HG02798 (cell line): ENCODE measurements around the gene FRMD4A.

Experiments used
- ATAC-seq: cut with Tn5 transposase; IDR thresholded peaks from one replicate; pipeline ENCODE4 v1.9.1; 2021; ENCODE audit warnings: mild to moderate bottlenecking; ENCODE audit not compliant: unreplicated experiment, poor library complexity

Gene FRMD4A

DNA sequence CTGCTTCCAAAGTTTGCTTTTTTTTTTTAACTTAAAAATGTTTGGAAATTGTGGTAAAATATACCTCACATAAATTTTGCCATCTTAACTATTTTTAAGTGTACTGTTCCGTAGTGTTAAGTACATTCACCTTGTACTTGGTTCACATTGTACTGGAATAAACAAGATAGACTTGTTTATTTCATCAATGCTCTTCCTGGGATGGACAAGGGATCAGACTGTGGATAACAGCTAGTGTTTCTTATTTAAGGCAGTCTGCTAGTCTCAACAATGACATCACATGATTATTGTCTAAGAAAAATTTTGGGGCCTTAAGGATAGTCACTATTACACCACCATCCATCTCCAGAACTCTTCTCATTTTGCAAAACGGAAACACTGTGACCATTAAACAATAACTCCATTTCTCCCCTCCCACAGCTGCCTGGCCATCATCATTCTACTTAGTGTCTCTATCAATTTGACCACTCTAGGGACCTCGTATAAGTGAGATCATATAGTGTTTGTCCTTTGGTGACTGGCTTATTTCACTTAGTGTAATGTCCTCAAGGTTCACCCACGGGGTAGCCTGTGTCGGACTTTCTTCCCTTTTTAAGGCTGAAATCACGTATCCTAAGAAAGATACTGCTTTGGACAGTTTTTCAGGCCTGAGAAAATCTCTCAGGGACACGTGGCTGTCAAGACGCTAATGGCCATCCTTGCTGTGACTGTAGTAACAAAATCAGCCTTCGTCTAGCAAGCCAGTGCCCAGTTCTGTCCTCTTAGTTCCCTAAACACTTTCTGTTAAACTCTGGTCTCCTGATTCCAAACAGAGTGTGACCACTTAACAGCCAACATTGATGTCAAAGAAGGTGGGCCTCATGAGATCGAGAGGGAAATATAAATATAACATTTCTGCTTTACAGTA, 305.2 kb downstream of the FRMD4A start:
- no peak for ATAC-seq

DNA sequence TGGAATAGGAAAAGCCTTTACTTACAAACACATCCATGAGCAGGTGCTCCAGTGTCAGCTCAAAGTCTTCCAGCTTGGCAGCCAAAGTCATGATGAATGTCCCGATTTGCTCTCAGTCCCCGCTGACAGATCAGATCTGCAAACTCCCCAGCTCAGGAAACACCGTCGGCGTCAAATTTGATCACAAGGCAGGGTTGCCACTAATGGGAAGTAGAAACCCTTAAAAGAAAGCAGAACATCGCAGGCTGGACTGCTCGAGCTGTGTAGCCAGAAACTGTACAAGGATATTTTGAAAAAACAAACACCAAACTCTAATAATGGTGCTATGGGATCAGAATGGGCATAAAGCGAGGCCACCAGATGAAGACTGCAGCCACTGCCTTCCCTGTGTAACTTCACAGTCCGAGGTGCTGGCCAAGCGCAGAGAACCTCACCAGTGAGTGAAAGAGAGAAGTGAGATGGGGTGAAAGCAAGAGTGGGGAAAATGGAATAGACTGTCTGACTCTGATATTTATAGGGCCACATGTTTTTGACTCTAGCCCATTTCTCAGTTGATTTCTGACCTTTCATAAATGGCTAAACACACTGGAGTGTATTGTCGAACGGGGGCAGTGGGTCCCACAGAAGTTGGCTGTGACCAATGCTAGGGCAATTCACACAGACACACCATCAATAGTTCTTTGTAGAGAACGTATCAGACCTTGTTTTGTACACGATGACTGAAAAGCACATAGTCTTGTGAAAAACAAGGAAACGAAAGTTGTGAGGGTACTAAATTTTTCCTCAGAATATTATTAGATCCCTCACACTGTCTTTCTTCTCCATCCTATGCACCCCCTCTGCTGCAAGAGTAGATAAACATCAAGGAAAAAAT, 306.2 kb downstream of the FRMD4A start:
- peak; percentile 51 for ATAC-seq

DNA sequence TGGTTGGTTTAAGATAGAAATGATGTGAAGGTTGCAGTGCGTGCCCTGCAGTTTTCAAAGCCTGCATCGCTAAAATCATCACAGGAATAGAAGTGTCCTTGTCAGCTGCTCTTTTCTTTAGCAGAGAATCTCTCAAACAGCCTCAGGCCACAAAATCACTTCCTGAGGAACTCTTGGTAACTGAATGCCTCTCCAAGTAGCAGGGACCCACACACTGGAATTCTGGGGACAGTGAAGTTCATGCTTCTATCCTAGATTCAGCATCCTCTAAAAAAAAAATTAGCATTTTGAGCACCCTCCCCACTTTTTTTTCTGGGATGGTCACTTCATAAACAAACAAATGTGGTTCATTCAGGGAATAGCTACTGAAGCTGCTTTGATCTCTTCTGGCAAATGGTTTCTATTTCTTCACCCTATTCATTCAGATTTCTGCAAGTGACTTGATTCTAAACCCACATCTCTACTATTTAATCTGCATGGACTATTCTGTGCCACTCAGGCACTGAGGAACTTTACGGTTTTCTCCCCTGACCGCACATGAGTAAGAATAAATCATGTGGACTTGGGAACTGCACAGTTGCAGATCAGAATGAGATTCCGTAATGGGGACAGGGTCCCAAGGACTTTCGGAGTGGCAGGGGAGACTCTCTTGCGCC, 306.9 kb downstream of the FRMD4A start:
- ATAC-seq: no peak

DNA sequence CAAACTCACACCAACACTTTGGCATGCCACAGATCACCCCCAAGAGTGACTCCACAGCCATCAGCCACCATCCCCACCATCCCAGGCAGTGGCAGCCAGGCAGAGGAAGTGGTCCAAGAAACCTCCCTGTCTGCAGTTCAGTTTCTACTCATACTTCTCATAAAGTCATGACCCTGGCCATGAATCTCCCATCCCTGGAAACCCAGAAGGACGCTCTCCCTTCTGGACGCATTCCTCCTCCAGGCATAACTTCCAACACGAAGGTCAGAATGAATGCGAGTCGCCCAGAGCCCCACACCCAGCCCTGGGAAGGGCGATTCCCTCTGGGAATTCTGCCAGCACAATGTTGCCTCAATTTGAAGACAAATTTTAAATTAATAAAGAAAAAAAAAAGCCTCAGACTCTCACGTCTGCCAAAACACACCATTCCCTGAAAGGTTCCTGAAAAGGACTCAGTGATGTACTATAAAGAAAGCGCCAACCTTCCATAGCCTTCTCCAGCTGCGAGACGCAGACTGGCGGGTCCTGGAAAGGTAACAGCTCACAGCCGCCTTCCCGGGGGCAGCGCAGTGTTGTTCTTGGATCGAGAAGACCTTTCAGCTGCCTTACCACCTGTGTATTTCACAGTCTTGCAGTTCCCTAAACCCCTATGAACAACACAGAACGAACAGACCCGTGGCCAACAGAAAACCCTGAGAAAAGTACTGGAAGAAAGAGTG, 307.6 kb downstream of the FRMD4A start:
- ATAC-seq: no peak

DNA sequence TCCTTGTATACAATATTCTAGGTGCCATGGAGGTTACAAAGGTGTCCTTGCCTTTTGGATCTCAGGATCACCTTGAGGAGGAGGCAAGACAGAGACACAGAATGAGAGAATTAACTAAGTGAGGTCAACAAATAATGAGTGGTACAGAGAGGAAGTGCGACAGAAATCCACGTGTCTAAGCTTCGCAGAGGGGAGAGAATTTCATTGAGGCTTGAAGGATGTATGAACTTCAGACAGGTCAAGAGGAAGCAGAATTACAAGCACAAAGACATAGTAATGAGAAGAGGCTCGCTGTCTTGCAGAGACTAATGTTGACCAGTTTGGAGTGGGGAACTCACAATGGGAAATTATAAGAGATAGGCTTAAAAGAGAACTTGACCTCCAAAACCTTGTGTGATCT, 308.7 kb downstream of the FRMD4A start:
- no peak for ATAC-seq

DNA sequence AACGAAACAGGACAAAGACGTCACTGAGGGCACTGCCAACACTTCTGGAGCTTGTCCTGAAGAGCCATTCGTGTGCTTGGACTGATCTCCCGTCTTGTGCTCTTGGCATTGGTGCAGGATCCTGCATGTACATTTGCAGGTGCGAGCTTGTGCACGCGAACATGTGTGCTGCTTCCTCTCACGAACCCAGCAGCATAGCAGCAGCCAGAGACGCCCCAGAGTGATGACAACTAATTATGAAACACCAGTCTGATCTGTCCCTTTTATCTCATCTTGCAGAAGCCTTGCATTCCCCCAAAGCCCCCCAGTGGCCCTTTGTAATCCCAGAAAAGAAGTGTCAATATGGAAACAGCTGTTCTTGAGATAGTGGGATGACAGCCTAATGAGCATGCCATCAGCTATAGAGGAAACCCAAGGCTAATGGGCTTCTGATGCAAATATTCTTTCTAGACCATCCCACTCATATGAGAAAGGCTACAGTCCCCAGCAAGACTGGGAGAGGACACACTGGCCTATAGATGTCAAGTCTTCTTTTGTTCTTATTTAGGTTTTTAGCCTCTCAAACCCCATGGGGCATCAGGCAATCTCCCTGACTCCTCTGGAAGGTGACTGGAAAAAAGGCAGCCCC, 310.6 kb downstream of the FRMD4A start:
- no peak for ATAC-seq

DNA sequence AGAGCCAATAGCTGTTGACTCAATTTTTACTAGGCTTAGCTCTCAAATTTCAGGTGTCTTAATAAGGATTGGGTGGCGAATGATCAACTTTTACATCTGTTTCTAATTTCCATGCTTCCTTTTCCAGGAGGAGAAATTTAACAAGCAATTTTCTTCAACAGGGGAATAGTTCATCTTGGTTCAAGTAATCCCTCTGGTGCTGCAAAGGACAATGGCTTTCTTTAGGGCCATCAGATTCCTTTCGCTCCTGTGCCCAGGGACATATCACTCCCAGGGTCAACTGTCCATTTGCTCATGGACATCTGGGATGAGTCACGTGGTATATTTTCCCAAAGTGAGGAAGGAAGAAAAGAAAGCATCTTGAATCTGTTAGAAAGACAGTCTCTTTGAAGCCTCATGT, 313.3 kb downstream of the FRMD4A start:
- no peak for ATAC-seq

DNA sequence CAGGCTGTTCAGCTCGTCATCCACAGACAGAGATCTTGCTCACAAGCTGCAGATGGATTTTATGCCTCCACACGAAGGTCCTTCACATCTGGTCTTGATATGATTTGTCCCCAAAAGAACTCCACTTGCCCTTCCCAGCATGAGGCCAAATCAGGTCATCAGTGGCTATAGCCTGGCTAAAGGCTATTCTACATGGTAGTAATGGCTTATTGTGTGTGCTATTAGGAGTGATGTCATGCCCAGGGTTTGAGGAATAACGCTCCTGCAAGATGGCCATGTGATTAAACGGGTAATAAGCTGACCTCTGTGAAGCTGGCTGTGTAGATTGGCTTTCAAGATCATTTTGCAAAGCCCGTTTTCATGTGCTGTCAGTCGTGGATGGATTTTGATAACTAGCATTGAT, 313.8 kb downstream of the FRMD4A start:
- ATAC-seq: no peak

DNA sequence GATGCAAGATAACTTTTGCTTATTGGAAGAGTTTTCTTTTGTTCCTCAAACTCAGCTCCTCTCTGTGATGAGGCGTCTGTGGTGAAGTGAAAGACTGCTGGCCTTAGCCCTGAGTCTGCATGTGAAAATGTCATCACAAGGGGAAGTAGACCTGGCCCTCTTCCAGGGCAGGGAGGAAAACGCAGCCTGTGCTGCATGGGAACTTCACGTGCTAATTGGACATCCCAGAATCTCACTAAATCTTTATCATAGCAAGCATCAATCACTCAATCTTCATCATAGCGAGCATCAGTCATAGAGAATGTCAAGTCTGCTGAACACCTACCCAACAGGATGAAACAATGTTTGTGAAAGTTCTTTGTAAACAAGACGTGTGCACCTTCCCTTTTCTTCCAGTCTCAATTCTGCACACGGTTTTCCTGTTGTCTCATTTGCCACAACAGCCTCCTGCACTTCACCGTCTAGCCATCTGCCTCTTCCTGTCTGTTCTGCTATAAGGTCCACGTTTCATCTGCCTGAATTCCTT, 314.6 kb downstream of the FRMD4A start:
- no peak for ATAC-seq

DNA sequence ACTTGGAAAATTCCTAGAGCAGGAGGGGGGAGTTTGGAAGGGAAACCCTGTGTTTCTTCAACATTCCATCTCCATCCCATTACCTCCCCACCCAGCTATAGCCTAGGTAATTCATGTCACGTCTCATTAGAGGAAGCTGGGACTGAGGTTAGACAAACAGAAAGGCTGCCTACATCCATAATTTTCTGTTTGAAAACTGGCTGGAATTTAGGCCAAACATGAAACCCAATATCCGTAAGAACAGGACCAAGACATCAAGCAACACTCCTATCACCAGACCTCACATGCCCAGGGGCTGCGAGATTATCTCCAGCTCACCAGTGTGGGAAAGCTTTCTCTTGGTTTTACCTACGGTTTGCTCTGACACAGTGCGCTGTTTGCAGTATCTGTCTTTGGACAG, 316.3 kb downstream of the FRMD4A start:
- ATAC-seq: no peak

DNA sequence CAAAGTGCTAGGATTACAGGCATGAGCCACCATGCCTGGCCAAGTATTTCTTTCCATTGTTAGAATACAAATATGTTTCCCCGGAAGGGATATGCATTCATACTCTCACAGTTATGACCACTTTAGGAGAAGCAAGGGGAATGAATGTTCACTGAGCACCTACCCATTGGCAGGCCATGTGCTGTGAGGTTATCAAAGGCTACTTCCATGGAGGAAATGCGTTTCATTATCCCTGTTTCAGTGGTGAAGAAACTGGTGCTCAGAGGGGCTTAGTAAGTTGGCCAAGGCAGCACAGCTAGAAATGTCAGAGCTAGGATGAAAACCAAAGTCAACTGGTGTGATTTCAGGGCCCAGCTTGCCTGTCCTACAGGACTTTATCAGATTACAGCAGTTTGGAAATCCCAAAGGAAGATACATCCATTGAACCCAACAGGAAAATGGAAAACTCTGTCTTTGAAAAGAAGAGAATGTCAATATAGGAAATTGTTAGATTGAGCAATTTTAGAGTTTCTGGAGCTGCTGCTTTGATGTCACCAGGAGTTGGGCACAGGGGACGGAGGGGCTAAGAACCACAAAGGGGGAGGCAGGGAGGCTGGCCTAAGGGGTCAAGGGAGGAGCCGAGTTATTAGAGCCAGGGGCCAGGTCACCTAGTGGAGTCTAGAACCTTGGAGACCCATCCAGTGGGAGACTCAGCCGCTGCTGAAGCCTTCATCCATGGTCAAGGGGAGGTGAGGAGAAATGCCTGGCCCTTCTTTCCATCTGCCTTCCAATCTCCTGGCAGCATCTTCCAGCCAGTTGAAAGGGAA, 319.8 kb downstream of the FRMD4A start:
- no peak for ATAC-seq

DNA sequence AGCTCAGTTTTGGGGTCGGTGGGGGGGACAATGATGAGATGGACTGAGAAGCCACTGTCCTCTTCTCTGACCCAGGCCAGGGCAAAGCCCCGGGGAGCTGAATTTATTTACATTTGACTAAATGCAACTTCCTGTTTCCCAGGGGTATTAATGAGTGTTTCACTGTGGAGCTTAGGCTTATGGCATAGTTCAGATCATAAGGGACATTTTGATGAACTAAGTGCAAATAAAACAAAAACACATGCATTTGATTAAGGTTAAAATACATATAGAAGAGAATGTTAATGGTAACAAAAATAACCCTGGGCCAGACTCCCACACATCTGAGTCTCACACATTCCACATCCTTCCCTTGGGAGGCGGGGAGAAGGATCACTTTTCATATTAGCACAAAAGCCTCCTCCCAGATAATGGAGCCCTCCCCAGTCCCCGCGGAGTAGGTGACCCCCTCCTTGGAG, 320.6 kb downstream of the FRMD4A start:
- no peak for ATAC-seq

DNA sequence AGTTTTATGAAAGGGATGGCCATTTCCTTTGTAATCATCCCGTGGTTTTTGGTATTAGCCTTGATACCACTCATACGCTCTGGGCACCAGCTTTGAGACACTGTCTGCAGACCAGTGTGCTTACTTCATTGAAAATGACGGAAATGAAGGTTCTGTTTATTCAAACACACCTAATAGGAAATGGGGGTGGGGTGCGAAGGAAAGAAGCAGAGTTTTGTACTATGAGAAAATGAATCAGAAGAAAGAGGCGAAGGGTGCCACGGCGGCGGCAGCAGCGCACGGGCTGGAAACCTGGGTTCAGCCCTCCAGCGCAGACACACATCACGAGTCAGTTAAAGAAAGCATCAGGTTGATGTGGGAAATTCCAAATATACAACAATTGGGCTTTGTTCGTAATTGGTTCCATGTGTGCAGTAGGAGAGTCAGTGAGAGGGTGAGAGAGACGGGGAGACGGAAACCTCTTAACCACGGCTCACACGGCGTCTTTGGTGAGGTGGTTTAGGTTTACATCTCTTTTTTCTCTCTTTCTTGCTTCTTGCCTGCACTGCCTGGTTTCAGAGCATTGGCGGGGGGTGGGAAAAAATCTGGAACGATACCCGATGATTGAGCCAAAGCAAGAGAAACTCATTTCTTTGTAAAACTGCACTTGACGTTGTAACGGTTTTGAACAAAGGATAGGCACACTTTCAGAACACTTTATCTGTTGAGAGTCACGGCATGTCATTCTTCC, 321.2 kb downstream of the FRMD4A start:
- ATAC-seq: no peak

DNA sequence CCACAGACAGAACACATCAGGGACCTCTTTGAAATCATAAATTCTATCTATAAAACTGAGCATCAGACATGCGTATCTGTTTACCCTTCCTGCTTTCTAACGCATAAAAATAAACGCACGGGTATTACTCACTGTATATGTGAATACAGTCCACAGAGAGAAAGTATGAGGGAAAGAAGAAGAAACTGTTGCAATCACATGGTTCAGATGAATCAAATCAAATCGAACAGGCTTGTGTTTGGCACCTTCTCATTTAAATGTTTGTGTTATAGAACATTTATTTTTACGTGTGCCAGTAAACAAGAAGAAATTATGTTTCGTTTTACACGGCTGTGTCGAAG, 322.0 kb downstream of the FRMD4A start:
- ATAC-seq: no peak

DNA sequence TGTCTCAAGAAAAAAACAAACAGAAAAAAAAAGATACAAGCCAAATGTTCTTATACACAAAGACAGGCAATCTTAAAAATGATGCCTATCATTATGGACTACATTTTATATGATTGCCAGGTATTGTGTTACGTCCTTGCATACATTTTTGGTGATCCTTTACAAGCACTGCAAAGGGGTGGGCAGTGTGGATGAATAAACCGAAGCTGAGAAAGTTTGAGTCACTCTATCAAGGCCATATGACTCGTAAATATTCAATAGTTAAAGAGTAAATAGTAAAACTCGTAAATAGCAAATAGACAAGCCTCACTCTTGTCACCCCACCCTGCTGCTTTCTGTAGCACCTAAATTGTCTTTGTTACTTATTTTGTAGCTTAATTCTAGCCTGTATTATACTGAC, 326.2 kb downstream of the FRMD4A start:
- ATAC-seq: no peak

DNA sequence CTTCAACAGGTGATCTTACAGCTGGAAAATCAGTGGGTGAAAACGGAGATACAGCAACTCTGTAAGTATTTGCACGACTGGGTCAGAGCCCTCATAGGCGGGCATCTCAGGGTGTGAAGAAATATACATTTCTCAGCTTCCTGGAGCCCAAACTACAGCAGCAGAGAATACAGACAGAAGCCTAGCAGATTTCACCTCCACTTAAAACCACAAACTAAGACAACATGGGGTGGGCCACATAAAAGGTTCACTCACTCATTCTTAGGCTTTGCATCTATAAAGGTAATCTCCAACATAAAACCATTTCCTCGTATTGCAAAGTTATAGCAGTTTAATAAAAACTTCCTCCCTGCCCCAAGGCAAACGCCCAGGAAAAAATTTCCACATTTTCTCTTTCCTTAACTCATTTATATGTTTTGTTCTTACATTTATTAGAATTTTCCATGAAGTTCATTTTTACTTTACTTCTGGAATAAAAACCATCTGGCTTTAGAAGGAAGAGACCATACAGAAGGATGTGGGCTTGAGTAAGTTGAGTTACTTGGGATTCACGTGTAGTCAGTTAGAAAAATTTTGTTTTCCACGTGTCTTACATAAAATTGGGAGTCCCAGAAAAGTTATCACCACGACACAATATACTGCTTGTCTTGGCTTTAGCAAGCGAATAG, 327.1 kb downstream of the FRMD4A start:
- no peak for ATAC-seq

DNA sequence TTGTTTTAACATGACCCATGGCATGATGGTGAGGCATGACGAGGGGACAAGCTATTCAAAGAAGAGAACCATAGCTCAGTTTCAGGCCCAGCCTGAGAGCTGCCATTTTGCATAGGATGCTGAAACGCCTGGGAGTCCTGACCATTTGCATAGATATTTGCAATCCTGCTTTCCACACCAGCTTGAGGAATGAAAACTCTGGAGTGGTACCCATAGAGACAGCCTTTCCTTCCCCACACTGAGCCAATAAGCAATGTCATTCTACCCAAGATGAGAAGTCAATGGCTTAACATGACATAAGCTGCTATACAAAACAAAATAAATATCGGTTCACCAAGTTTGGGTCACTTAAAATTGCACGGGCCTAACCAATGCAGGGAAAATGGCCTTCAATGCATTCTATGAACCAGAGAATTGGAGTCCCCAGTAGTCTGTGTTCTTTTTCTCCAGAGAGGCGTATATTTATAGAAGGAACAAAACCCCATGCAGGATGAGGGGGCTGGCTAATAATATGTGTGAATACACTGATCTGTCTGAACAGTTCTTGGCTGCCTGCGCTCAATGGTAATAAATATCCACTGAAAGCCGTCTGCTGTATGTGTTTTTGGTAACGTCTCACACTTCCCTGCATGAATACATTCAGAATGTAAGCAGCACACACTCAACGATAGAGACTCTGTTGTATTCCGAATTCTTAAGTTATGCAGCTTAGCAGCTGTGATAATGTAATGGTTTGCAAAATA, 329.3 kb downstream of the FRMD4A start:
- ATAC-seq: no peak
